PFSK-1 (cell line): Measurements from ENCODE around the gene ZNF827.

ENCODE experiments used
- FOXP2 ChIP-seq: optimal IDR thresholded peaks from 2 replicates; pipeline ENCODE3; 2011; ENCODE audit warnings: borderline replicate concordance, control low read depth, inconsistent platforms; ENCODE audit not compliant: insufficient read depth; ENCODE audit errors: extremely low read length, extremely low read depth
- POLR2AphosphoS5 ChIP-seq: IDR thresholded peaks from 2 replicates; pipeline ENCODE4 v1.6.1; 2012; ENCODE audit warnings: low read depth, mild to moderate bottlenecking, control low read depth, low read length, moderate library complexity
- REST ChIP-seq, 2 experiments: IDR thresholded peaks; 2 replicates each; pipeline versions ENCODE4 v1.6.1 to v1.8.0; 2011 to 2012; ENCODE audit warnings: low read depth in 2 of 2, low read length in 2 of 2, control low read depth in 1 of 2, inconsistent platforms in 1 of 2, mild to moderate bottlenecking in 1 of 2, moderate library complexity in 1 of 2; ENCODE audit not compliant: insufficient read depth in 1 of 2
- SIN3A ChIP-seq: IDR thresholded peaks from 2 replicates; pipeline ENCODE4 v1.6.1; 2012; ENCODE audit warnings: mild to moderate bottlenecking, low read length, moderate library complexity, borderline replicate concordance; ENCODE audit not compliant: insufficient read depth
- TAF1 ChIP-seq: IDR thresholded peaks from 2 replicates; pipeline ENCODE4 v1.6.1; 2012; ENCODE audit warnings: low read length, control low read depth, borderline replicate concordance; ENCODE audit not compliant: insufficient read depth

ZNF827 gene

DNA sequence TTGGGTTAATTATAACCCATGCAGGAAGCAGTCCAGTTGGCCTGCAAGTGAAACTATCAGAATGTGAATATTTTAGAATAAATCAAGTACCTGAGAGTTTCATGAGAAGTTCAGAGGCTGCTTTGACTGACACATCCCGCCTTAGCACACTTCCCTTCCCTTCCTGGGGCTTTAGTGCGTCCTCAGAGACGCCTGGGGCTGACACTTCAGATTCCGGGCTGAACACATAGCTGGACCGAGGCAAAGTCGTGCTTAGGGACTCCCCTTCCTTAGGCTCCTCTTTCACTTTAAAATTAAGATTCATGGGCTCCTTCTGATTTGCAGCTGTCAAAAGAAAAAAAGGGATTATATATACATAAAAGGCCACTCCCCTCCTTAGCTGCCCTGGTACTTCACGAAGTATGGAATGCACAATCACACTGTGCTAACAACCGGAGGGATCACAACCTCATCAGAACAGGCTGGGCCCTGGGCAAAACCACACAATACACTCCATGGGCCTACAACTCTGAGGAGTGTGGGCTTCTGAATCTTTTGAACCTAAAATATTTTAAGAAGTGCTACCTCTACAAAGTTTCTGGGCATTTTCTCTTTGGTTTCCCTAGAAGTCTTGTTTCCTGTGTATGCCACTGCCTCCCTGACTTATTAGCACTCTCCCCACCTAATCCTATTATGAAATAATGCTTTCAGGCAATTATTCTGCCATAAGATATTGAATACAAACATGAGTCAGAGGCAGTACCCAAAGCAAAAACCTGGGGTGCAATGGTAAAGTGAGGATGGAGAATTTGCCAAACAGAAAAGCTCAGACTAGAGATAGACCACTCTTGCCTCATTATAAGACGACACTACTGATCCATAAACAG, 68.2 kb downstream of the ZNF827 start:
- TF ChIP-seq SIN3A (no peak), FOXP2 (no peak), REST (IDR thresholded peaks at IDR 0.05; ENCODE audit: insufficient read depth in 1 of 2, low read depth in 2 of 2, low read length in 2 of 2) (no peak), POLR2AphosphoS5 (no peak), TAF1 (no peak)

DNA sequence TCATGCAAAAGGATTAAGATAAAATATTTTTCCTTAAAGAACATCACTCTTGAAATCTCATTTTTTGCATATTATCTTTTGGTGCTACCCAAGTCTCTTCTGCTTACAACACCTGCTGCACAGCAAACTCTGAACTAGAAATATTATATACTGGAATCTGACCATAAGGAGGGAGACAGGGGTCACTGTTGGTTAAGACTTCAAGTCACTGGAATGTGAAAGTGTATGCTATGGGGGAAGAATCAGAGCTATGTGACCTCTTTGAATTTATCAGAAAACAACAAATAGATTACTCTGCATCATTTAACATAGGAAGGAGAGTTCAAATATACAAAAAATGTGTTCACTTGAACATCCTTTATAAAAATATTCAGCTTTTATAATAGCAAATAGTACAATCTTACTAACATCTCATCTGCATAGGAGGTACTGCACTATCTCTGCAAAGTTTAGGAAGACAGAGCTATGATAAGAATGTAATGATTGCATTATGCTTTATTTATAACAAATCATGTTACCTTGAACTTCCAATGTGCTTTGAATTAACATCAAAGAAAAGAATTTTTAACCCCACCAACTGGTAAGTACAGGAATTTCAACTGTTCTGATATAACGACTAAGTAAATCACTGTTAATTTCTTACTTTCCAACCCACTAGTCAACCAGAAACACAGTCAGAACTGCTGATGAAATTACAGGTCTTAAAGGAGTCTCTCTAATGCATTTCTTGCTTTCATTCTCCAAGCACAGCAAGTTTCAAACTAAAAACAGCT, 69.8 kb downstream of the ZNF827 start:
- TF ChIP-seq REST (IDR thresholded peaks at IDR 0.05; ENCODE audit: insufficient read depth in 1 of 2, low read depth in 2 of 2, low read length in 2 of 2) (no peak), SIN3A (no peak), POLR2AphosphoS5 (no peak), TAF1 (no peak), FOXP2 (no peak)

DNA sequence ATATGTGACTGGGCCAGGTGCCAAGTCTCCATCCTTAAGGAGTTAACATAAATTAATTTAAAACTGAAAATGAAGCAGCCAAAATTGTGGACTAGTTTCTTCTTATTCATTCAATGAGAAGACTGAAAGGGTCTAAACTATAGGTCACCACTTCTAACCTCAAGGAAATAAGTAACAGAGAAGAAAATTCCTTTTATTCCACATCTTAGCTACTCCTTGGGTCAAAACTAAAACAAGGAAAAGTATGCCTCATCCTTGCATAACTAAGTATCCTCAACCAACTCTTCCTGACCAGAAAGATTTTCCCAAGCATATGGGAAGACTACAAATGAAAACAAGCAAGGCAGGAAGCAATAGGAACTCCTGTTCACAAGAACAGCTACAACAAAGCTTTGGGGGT, 71.2 kb downstream of the ZNF827 start:
- TF ChIP-seq SIN3A: no peak
- TF ChIP-seq REST (IDR thresholded peaks at IDR 0.05; ENCODE audit: insufficient read depth in 1 of 2, low read depth in 2 of 2, low read length in 2 of 2): no peak
- TF ChIP-seq TAF1: no peak
- no peak for TF ChIP-seq FOXP2

DNA sequence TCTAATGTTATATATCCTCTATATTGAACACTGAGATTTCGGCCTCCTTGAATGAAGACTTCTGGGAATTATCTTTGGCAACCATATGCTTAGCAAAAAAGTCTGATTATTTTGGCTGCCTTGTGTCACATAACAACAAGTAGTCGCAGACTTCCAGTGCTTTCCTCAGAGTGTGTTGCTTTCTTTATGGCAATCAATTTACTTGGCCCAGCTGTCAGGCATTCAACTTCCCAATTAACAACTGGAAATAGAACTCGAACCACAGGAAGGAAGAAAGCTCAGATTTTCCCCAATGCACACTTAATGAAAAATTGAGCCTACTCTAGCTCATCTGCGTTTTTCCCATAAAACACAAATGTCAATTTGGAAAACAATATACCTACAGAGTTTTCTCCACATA, 71.6 kb downstream of the ZNF827 start:
- no peak for TF ChIP-seq SIN3A
- TF ChIP-seq POLR2AphosphoS5: no peak
- TF ChIP-seq REST (IDR thresholded peaks at IDR 0.05; ENCODE audit: insufficient read depth in 1 of 2, low read depth in 2 of 2, low read length in 2 of 2): no peak
- no peak for TF ChIP-seq FOXP2
- TF ChIP-seq TAF1: no peak
